ENCODE measurements around the gene PPP1R37. TPM values are rescaled to one million over a fixed set of nuclear protein-coding genes. Genes with fewer than 3 reads are reported as not detected.

PPP1R37 gene
- total RNA-seq, 2 donors from 2014 or later, result 21.7 to 22.9 TPM

- TF ChIP-seq CTCF (IDR thresholded peaks at IDR 0.05), result no peak
- H3K9me3 ChIP-seq, result no peaks in the 10 kb centered on the region
- no peak overlapping the region for H3K27ac ChIP-seq
- peaks cover 0 to 24% of the 10 kb centered on the region in 2 donors for H3K4me1 ChIP-seq
- no peak overlapping the region for H3K4me3 ChIP-seq
- H3K27me3 ChIP-seq, result no peaks in the 10 kb centered on the region
- H3K36me3 ChIP-seq, result no peaks in the 10 kb centered on the region
- DNase-seq (ENCODE audit: low spot score), result no peak
These were observed 42.4 kb downstream of the PPP1R37 start for GRCh38 chr19:45135176-45135885.

GRCh38 chr19:45136507-45137178 is 43.7 kb downstream of the PPP1R37 start:
- DNase-seq (ENCODE audit: low spot score), result no peak
- Histone ChIP-seq H3K4me1 (peaks cover 0 to 24% of the 10 kb centered on the region in 2 donors), H3K27ac (peak overlapping the region; percentile 9 to 60), H3K9me3 (no peaks in the 10 kb centered on the region), H3K27me3 (no peaks in the 10 kb centered on the region), H3K4me3 (no peak overlapping the region), H3K36me3 (peaks cover 10% of the 10 kb centered on the region)
- no peak for TF ChIP-seq CTCF (IDR thresholded peaks at IDR 0.05)

- Histone ChIP-seq H3K27me3 (no peaks in the 10 kb centered on the region), H3K36me3 (peaks cover 15% of the 10 kb centered on the region), H3K9me3 (no peaks in the 10 kb centered on the region), H3K4me1 (peaks cover 0 to 24% of the 10 kb centered on the region in 2 donors), H3K27ac (peak overlapping the region; percentile 9 to 60), H3K4me3 (no peak overlapping the region)
- TF ChIP-seq CTCF (IDR thresholded peaks at IDR 0.05), result no peak
- no peak for DNase-seq (ENCODE audit: low spot score)
These were observed 44.3 kb downstream of the PPP1R37 start for GRCh38 chr19:45137179-45137761.

DNA sequence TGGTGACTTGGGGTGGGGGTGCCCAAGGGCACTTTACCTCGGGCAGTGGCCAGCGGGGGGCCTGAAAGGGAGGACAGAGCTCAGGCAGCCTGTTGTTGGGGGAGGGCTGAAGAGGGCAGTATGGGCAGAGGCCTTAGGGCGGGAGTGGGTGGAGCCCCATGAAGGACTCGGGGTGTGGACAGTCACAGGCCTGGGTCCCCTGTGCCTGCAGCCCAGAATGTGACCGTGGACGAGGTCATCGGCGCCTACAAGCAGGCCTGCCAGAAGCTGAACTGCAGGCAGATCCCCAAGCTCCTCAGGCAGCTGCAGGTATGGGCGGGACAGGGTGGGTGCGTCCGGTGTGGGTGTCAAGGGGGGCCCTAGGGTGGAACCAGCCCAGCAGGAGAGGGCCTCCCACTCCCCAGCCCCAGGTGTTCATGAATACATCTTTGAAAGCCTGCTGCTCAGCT is 45.3 kb downstream of the PPP1R37 start:
- Histone ChIP-seq H3K9me3 (no peaks in the 10 kb centered on the region), H3K36me3 (peaks cover 21% of the 10 kb centered on the region), H3K4me3 (no peak overlapping the region), H3K27ac (no peak overlapping the region), H3K27me3 (no peaks in the 10 kb centered on the region), H3K4me1 (peaks cover 0 to 24% of the 10 kb centered on the region in 2 donors)
- DNase-seq (ENCODE audit: low spot score), result no peak
- TF ChIP-seq CTCF (IDR thresholded peaks at IDR 0.05), result no peak

DNA sequence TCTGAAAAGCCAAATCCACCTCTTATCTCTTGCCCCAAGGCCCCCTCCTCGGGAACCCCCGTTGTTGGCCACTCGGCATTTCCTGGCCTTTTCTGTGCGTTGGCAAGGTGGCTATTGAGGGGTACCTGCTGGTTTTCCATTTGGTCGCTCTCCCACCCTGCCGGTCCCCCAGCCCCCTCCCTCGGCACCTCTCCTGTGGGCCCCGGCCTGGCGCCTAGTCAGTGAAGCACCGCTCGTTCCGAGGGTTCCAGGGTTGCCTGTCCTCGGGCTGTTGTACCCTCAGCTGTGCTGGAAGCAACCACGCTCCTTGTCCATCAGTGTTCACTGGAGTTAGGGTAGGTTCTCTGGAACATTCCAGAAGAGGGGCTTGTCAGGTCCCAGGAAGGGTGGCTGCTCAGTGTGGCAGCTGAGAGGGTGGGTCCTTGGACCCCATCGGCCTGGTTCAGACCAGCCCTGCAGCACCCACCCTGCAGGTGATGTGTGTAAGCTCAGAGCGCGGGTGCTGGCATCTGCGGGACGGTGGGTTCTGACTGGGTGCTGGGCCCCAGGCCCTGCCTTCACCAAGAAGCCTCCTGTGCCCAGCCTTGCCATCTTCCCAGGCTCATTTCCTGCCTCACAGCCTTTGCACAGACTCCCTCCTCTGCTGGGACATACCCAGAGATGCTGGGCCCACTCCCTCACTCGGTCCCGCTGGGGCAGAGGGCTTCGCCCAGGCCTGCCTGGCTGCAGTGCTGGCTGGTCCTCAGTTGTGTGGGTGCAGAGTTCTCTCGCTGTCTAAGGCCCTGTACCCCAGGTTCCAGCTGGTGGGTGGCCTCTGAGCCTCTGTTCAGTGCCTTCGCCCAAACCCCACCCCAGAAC is 46.5 kb downstream of the PPP1R37 start:
- no peak for TF ChIP-seq CTCF (IDR thresholded peaks at IDR 0.05)
- no peak overlapping the region for H3K4me3 ChIP-seq
- no peaks in the 10 kb centered on the region for H3K27me3 ChIP-seq
- H3K4me1 ChIP-seq, result peaks cover 0 to 24% of the 10 kb centered on the region in 2 donors
- no peak overlapping the region for H3K27ac ChIP-seq
- no peak for DNase-seq (ENCODE audit: low spot score)
- H3K9me3 ChIP-seq, result no peaks in the 10 kb centered on the region
- H3K36me3 ChIP-seq, result peaks cover 25% of the 10 kb centered on the region

Data from right atrium auricular region (tissue), 2 donors.